H1 (cell line): ENCODE data around the gene SS18L1. TPM values are rescaled to one million over a fixed set of nuclear protein-coding genes. Genes with fewer than 3 reads are reported as not detected.

Experiments
- CTCF ChIA-PET: fragments of 300-600 bp; sonication (Branson Sonifier 250); formaldehyde crosslinking; loops from one replicate; lab custom pipeline; 2021; ENCODE audit not compliant: partially characterized antibody; lab: Charles Lee
- POLR2A ChIA-PET: fragments of 300-600 bp; sonication (Branson Sonifier 250); formaldehyde crosslinking; loops from one replicate; lab custom pipeline; 2021; ENCODE audit warnings: inconsistent platforms; ENCODE audit not compliant: partially characterized antibody; lab: Charles Lee
- DNase-seq, 2 experiments: peaks; one replicate each; pipeline versions ENCODE4 v3.0.0 to v3.0.0-alpha.2; 2010 to 2022; ENCODE audit warnings: low spot score in 2 of 2, low read depth in 1 of 2, mixed read lengths in 1 of 2
- FAIRE-seq: peaks from 2 replicates; lab custom pipeline; 2011; peaks lifted over from hg19 to GRCh38; lab: Jason Lieb, UNC
- H2AFZ ChIP-seq: 2 replicates; pipeline ENCODE4 v1.8.1; 2012; ENCODE audit warnings: low read length, inconsistent platforms
- H2AK5ac ChIP-seq: 2 replicates; pipeline ENCODE4 v1.6.1; 2013; ENCODE audit warnings: low read depth, low read length
- H2BK120ac ChIP-seq: replicated peaks from 2 replicates; pipeline ENCODE3; 2013; ENCODE audit warnings: low read depth, low read length, inconsistent platforms
- H2BK12ac ChIP-seq: 2 replicates; pipeline ENCODE4 v1.6.1; 2013; ENCODE audit warnings: low read depth, low read length
- H2BK15ac ChIP-seq: 2 replicates; pipeline ENCODE4 v1.6.1; 2013; ENCODE audit warnings: low read length
- H2BK20ac ChIP-seq: 2 replicates; pipeline ENCODE4 v1.6.1; 2013; ENCODE audit warnings: low read length
- H2BK5ac ChIP-seq: 2 replicates; pipeline ENCODE4 v1.6.1; 2013; ENCODE audit warnings: low read depth, low read length
- H3K14ac ChIP-seq: 2 replicates; pipeline ENCODE4 v1.6.1; 2013; ENCODE audit warnings: inconsistent platforms; ENCODE audit not compliant: insufficient read length
- H3K18ac ChIP-seq: 2 replicates; pipeline ENCODE4 v1.6.1; 2013; ENCODE audit warnings: low read length; ENCODE audit errors: extremely low read depth
- H3K23ac ChIP-seq: 2 replicates; pipeline ENCODE4 v1.6.1; 2013; ENCODE audit warnings: inconsistent platforms; ENCODE audit not compliant: insufficient read length
- H3K23me2 ChIP-seq: 2 replicates; pipeline ENCODE4 v1.6.1; 2013; ENCODE audit warnings: low read depth, low read length
- H3K27ac ChIP-seq: 2 replicates; pipeline ENCODE4 v1.6.1; 2011; ENCODE audit warnings: low read depth, low read length, inconsistent platforms
- H3K27me3 ChIP-seq, 4 experiments: replicated peaks in 1 of 4; 1 replicate in 1 of 4; 2 replicates in 3 of 4; pipeline versions ENCODE4 v1.6.1 to v1.8.1; 2011 to 2013; ENCODE audit warnings: low read length in 3 of 4, mild to moderate bottlenecking in 3 of 4, inconsistent platforms in 2 of 4, mixed read lengths in 2 of 4, moderate library complexity in 1 of 4; ENCODE audit not compliant: control insufficient read depth in 3 of 4, insufficient read depth in 3 of 4; ENCODE audit errors: extremely low read depth in 1 of 4
- H3K36me3 ChIP-seq, 4 experiments: 2 replicates each; pipeline versions ENCODE4 v1.6.1 to v1.8.1; 2011 to 2013; ENCODE audit warnings: mild to moderate bottlenecking in 4 of 4, low read length in 3 of 4, moderate library complexity in 2 of 4, control low read depth in 1 of 4, inconsistent platforms in 1 of 4; ENCODE audit not compliant: insufficient read depth in 4 of 4, control insufficient read depth in 2 of 4
- H3K4ac ChIP-seq: replicated peaks from 2 replicates; pipeline ENCODE3; 2013; ENCODE audit warnings: low read length, low read depth, mixed read lengths, inconsistent platforms; ENCODE audit not compliant: insufficient read length
- H3K4me1 ChIP-seq, 4 experiments: replicated peaks in 1 of 4; 1 replicate in 1 of 4; 2 replicates in 3 of 4; pipeline versions ENCODE4 v1.6.1 to v1.8.1; 2011 to 2013; ENCODE audit warnings: low read length in 3 of 4, inconsistent platforms in 2 of 4, mixed read lengths in 1 of 4; ENCODE audit not compliant: insufficient read depth in 4 of 4, control insufficient read depth in 3 of 4
- H3K4me2 ChIP-seq, 2 experiments: 2 replicates each; pipeline versions ENCODE4 v1.6.1 to v1.8.1; 2011 to 2013; ENCODE audit warnings: low read depth in 2 of 2, low read length in 2 of 2, control low read depth in 1 of 2, inconsistent platforms in 1 of 2, mild to moderate bottlenecking in 1 of 2; ENCODE audit not compliant: insufficient read depth in 1 of 2
- H3K4me3 ChIP-seq, 4 experiments: fragments of 200-600, 300-600 bp in 1 of 4; sonication (generic), shearing (Covaris generic), sonication (Bioruptor Twin) in 1 of 4; 2 replicates each; pipeline versions ENCODE4 v1.5.1 to v1.8.1; 2011 to 2016; ENCODE audit warnings: low read length in 4 of 4, low read depth in 3 of 4, control low read depth in 2 of 4, inconsistent platforms in 2 of 4, mild to moderate bottlenecking in 2 of 4, mixed read lengths in 1 of 4, moderate library complexity in 1 of 4; ENCODE audit not compliant: insufficient read depth in 2 of 4; ENCODE audit errors: extremely low read depth in 1 of 4
- H3K56ac ChIP-seq: replicated peaks from 2 replicates; pipeline ENCODE3; 2013; ENCODE audit warnings: low read depth, mild to moderate bottlenecking, mixed read lengths, low read length, inconsistent platforms; ENCODE audit not compliant: insufficient read length
- H3K79me1 ChIP-seq: 2 replicates; pipeline ENCODE4 v1.6.1; 2013; ENCODE audit warnings: low read depth, low read length, control low read depth
- H3K79me2 ChIP-seq, 2 experiments: 2 replicates each; pipeline versions ENCODE4 v1.6.1 to v1.8.1; 2012 to 2013; ENCODE audit warnings: low read length in 2 of 2, mild to moderate bottlenecking in 2 of 2, inconsistent platforms in 1 of 2; ENCODE audit not compliant: insufficient read depth in 2 of 2, control insufficient read depth in 1 of 2
- H3K9ac ChIP-seq, 4 experiments: replicated peaks in 1 of 4; 1 replicate in 1 of 4; 2 replicates in 3 of 4; pipeline versions ENCODE4 v1.6.1 to v1.8.1; 2011 to 2013; ENCODE audit warnings: low read depth in 3 of 4, low read length in 3 of 4, control low read depth in 2 of 4, mild to moderate bottlenecking in 2 of 4, moderate library complexity in 2 of 4, inconsistent platforms in 1 of 4; ENCODE audit errors: extremely low read depth in 1 of 4
- H3K9me3 ChIP-seq, 2 experiments: 2 replicates each; pipeline versions ENCODE4 v1.6.1 to v1.8.1; 2012 to 2013; ENCODE audit warnings: mild to moderate bottlenecking in 2 of 2, moderate library complexity in 2 of 2, control low read depth in 1 of 2, inconsistent platforms in 1 of 2, low read depth in 1 of 2, low read length in 1 of 2, mixed read lengths in 1 of 2; ENCODE audit not compliant: insufficient read depth in 2 of 2
- H4K20me1 ChIP-seq, 2 experiments: replicated peaks in 1 of 2; 2 replicates each; pipeline versions ENCODE3 to v1.8.1; 2011 to 2013; ENCODE audit warnings: inconsistent platforms in 2 of 2, low read length in 2 of 2, mild to moderate bottlenecking in 1 of 2; ENCODE audit not compliant: insufficient read depth in 2 of 2, control insufficient read depth in 1 of 2
- H4K5ac ChIP-seq: 2 replicates; pipeline ENCODE4 v1.6.1; 2013; ENCODE audit warnings: low read length, low read depth, mixed read lengths, inconsistent platforms; ENCODE audit not compliant: insufficient read length
- H4K8ac ChIP-seq: 2 replicates; pipeline ENCODE4 v1.8.0; 2013; ENCODE audit warnings: mild to moderate bottlenecking, moderate library complexity, low read length, inconsistent platforms; ENCODE audit not compliant: insufficient read depth; ENCODE audit errors: extremely low read depth
- H4K91ac ChIP-seq: replicated peaks from 2 replicates; pipeline ENCODE3; 2013; ENCODE audit warnings: low read length, mixed read lengths, inconsistent platforms; ENCODE audit not compliant: insufficient read length
- KDM1A ChIP-seq: fragments of 200-600, 300-600 bp; sonication (generic); IDR thresholded peaks from 2 replicates; pipeline ENCODE4 v1.7.1; 2016; ENCODE audit warnings: mild to moderate bottlenecking, low read length, borderline replicate concordance
- KDM5A ChIP-seq: fragments of 200-600 bp; IDR thresholded peaks from 2 replicates; pipeline ENCODE4 v1.7.1; 2012; ENCODE audit warnings: mild to moderate bottlenecking, low read length, inconsistent platforms, mixed read lengths
- SIN3A ChIP-seq, 2 experiments: IDR thresholded peaks in 1 of 2; conservative IDR thresholded peaks in 1 of 2; 2 replicates each; pipeline ENCODE4 v1.6.1; 2011 to 2012; ENCODE audit warnings: low read length in 2 of 2, improper control_type of control experiment in 1 of 2, low read depth in 1 of 2, mild to moderate bottlenecking in 1 of 2
- TBP ChIP-seq: IDR thresholded peaks from 2 replicates; pipeline ENCODE4 v1.6.1; 2011; ENCODE audit warnings: low read depth, low read length, improper control_type of control experiment
- WGBS, 2 experiments: shearing (Covaris generic) in 1 of 2; methylation state at CpG; one replicate each; pipeline versions ENCODE4 v1.1.6 to v1.1.7; 2013 to 2015; ENCODE audit warnings: low lambda C conversion rate in 2 of 2, mixed read lengths in 2 of 2, inconsistent platforms in 1 of 2, low coverage in 1 of 2, missing lambda C conversion rate in 1 of 2; ENCODE audit not compliant: insufficient replicate concordance in 2 of 2, insufficient coverage in 1 of 2, insufficient read length in 1 of 2; ENCODE audit errors: extremely low coverage in 1 of 2, missing lambda C conversion rate in 1 of 2; 5-methylcytosine and 5-hydroxymethylcytosine counted together
- polyA plus RNA-seq, 7 experiments: library from polyadenylated mRNA; depleted of rRNA in 3 of 7; stranded (reverse) in 5 of 7; unstranded in 2 of 7; fragments of >200 nt in 5 of 7; fragments of 200-250 nt in 2 of 7; gene quantifications; 1 replicate in 5 of 7; 2 replicates in 1 of 7; 4 replicates in 1 of 7; pipeline versions ENCODE4 v1.2.1 to v1.2.3, GENCODE V29; 2011 to 2013; ENCODE audit warnings: missing spikeins in 2 of 7, mixed read lengths in 2 of 7
- total RNA-seq: library from RNA; stranded (reverse); fragmentation: NEBNext Ultra II Directional; extraction: Animal tissue kit (Norgen Biotek cat#: 25700); gene quantifications from 2 replicates; pipeline ENCODE4 v1.2.1, GENCODE V29; 2021

SS18L1 gene
- total and polyA plus RNA-seq, 2 of the 8 experiments (the other 6 are each of a cell fraction or from before 2014, with no cell fraction given): 28.4 to 29.7 TPM

GRCh38 chr20:62120365-62120762 lies 23.2 kb upstream of the SS18L1 start:
- no peaks in the 10 kb centered on the region for H3K9me3 ChIP-seq
- no peak overlapping the region for H3K18ac ChIP-seq
- H3K27me3 ChIP-seq: no peaks in the 10 kb centered on the region; a peak in 1 of 7 replicates
- H3K4ac ChIP-seq: no peak overlapping the region
- peaks cover 14% of the 10 kb centered on the region for H3K79me1 ChIP-seq
- FAIRE-seq (no peak), DNase-seq (no peak)
- no peak overlapping the region for H3K23ac ChIP-seq
- no peak overlapping the region for H2BK12ac ChIP-seq
- H3K79me2 ChIP-seq: peaks cover 13 to 24% of the 10 kb centered on the region in 2 experiments
- H2AFZ ChIP-seq: no peak overlapping the region
- H4K20me1 ChIP-seq: peaks cover 17% of the 10 kb centered on the region in 2 experiments
- peaks cover 5% of the 10 kb centered on the region; the same call in 1 of the 2 replicates for H3K23me2 ChIP-seq
- no peak overlapping the region for H3K9ac ChIP-seq
- peaks cover 4 to 12% (median 8%) of the 10 kb centered on the region in 4 experiments; a peak in 7 of 8 replicates for H3K36me3 ChIP-seq
- no peak overlapping the region for H4K8ac ChIP-seq
- 85% methylated on average over 5 of the region's 5 CpGs; no CpG with 5 or more reads in 1 of the 2 experiments for WGBS, 2 experiments
- no peak overlapping the region for H4K91ac ChIP-seq
- H3K4me1 ChIP-seq: peaks cover 4 to 19% (median 7%) of the 10 kb centered on the region in 4 experiments
- H2BK5ac ChIP-seq: no peak overlapping the region
- H3K4me3 ChIP-seq: no peak overlapping the region
- H3K56ac ChIP-seq: no peak overlapping the region
- H2AK5ac ChIP-seq: no peak overlapping the region
- CTCF ChIA-PET: interaction anchor here (1.0 to 3.9 kb wide), 3 partner anchors 52 to 109 kb away, joined by 3 to 16 read pairs (median 9); no protein-coding TSS in a partner anchor
- no peak overlapping the region for H3K27ac ChIP-seq
- TF ChIP-seq SIN3A (conservative IDR thresholded peaks at IDR 0.05 in 1 of 2, IDR thresholded peaks at IDR 0.05 in 1 of 2; ENCODE audit: low read depth in 1 of 2, low read length in 2 of 2): no peak
- no peak for TF ChIP-seq KDM5A
- TF ChIP-seq KDM1A: no peak
- no peak for TF ChIP-seq TBP
- H3K4me2 ChIP-seq: no peak overlapping the region; a peak in 1 of 4 replicates
- no peak overlapping the region for H3K14ac ChIP-seq
- H2BK120ac ChIP-seq: no peak overlapping the region
- no peak overlapping the region for H4K5ac ChIP-seq
- H2BK15ac ChIP-seq: 0 out of 2 replicates have a peak overlapping the region, but pooled peaks have one; percentile 72
- POLR2A ChIA-PET: interaction anchor here (1.1 to 12.2 kb wide), 8 partner anchors 8 to 110 kb away, joined by 3 to 125 read pairs (median 6); partner anchors contain the start of genes PSMA7, SS18L1 and TAF4
- H2BK20ac ChIP-seq: no peak overlapping the region
